ENCODE data around the gene TNKS1BP1.

The TNKS1BP1 gene

GRCh38 chr11:57330029-57330428 is 5.3 kb upstream of the TNKS1BP1 start:
- no peak for DNase-seq

DNA sequence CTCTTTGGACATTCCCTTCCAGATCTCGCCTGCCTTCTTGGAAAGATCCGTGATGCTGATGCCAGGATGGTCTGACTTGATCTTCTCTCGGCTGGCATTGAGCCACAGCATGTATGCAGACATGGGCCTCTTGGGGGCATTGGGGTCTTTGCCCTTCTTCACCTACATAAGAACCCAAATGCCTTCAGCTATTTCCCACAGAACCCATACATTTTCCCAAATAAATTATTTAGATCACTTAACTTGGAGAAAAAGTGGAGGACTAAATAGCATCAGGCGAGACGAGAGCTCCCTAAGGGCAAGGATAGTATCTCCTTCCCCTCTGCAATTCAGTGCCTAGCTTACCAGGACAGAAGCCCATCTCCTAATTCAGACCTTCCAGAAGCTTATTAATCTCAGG is 3.0 kb upstream of the TNKS1BP1 start:
- no peak for DNase-seq

- DNase-seq: no peak
Measured at GRCh38 chr11:57325735-57326048, 940 bp upstream of the TNKS1BP1 start.

DNA sequence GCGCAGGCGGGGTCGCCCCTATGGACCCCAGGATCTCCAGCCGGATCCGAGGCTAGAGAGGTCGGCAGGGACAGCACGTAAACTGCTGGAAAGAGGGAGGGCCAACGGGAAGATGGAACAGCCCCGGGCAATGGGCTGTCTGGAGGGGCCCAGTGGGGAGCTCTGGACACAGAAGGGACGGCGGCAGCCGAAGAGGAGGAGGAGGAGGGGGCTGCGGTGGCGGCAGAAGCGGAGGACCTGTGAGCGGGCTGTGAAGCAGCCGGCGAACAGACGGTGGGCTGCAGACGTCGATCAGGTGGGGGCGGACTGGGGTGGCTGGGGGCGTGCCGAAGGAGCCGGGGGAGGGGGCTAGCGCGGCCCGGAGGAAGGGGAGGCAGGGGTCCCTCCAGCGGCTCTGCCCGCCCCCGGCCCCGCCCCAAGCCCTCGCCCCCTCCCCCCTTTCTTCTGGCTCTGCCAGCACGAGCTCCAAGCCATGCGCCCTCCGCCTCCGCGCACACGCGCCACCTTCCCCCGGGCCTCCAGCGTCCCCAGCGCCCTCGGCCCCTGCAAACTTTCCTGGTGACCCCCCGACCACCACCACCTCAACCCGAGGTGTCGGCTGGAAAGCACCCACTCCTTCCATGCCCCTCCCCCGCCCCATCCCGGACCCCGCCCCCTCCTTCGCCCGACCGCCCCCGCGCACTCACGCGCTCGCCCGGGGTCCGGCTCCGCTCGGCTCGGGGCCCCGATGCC is 432 bp downstream of the TNKS1BP1 start:
- peak; percentile 34 for DNase-seq

GRCh38 chr11:57323855-57324153 is 948 bp downstream of the TNKS1BP1 start:
- no peak for DNase-seq

GRCh38 chr11:57323167-57323854 is 1.4 kb downstream of the TNKS1BP1 start:
- no peak for DNase-seq

DNA sequence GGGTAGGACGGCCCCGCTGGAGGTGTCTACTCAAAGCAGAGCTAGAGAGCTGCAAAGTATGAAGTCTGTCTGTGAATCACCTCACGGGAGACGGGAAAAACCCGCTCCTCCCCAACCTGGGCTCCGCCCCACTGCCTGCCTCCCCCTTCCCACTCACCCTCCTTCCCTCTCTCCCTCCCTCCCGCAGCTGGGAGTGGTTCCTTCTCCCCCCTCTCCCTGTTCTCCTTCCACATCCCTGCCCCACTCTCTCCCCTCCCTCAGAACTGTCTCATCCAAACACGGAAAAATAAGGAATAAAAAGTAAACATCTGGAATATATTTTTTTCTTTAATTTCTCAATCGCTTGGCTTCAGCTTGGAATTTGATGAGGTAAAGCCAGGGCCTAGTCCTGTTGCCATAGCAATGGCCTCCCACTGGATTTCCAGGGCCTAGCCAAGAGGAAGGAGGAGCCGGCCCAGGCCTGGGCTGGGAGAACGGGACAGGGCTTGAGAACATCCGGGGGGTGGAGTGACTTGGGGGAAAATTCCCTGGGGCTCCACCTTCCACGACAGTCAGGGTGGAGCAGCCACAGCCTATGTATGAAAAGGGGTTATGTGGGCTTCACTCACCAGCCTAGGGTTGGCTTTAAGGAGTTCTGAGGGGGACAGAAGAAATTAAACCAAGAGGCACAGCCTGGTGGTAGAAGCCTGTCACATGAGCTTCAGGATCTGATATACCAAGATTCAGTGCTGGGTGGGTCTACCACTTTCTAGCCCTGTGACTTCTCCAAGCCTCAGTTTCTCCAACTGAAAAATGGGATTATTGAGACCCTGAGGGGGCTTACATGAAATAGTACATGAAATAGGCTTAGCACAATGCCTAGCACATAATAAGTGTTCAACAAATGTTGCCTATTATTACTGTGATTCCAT is 2.2 kb downstream of the TNKS1BP1 start:
- DNase-seq: no peak

DNA sequence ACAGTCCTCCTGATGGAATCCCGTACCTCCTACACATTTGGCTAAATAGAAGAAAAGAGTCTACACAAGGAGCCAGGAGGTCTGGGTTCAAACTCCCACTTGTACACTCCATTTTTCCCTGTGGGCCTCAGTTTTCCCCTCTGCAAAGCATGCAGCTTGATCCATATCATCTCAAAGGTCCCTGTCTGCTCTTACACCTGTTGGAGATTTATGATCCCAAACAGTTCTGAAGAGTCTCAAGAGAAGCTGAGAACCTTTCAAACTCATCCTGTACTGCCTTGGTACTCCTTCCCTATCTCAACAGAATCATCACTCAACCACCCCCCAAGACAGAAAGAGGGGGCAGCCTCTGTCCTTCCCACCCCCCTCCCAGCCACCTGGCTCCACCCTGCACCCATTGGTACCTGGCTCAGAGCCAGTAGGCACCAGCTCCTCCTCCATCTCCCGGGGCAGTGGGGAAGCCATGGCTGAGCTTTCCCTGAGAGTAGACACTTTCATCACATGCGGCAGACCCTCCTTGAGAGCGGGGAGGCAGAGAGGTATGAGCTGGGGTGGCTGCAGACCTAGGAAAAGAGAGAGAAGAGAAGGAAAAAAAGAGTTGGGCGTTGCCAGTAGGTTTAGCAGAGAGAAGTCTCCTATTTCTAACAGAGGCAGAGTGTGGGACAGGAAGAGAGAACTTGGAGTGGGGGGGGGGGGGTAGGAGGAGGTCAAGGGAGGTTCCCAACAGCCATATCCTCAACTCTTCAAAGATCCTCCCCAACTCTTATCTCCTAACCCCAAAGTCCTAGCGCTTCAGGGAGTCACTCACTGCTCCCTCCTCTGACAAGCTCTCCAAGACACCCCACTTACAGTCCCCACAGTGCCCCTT is 3.1 kb downstream of the TNKS1BP1 start:
- no peak for DNase-seq

DNA sequence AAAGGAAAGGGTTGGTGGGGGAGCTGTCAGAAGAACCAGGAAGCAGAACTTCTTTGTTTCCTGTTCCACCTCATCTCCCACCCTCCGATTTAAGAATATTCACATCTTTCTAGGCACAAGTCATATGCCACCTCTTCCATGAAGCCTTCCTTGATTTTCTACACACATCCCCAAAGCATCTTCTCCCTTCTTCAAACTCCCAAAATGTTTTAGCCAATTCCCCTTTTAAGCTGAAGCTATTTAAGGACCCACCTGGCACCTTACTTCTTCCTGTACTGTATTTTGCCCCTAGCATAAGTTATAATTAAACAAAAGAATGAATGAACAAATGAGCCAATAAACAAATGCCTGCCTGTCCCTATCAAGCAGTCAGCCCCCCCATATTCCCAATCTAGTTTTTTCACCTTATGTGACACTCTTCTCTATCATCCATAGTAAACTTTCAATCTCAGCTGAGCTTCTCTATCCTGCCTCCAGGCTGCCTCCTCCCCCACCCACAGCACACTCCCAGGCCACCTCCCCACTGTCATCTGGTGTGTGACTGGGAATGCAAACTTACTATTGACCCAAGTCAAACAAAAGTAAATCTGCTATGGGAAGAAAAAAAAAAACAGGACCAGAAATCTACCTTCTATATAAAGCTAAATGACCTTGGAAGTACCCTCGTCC is 3.9 kb downstream of the TNKS1BP1 start:
- DNase-seq: no peak

DNA sequence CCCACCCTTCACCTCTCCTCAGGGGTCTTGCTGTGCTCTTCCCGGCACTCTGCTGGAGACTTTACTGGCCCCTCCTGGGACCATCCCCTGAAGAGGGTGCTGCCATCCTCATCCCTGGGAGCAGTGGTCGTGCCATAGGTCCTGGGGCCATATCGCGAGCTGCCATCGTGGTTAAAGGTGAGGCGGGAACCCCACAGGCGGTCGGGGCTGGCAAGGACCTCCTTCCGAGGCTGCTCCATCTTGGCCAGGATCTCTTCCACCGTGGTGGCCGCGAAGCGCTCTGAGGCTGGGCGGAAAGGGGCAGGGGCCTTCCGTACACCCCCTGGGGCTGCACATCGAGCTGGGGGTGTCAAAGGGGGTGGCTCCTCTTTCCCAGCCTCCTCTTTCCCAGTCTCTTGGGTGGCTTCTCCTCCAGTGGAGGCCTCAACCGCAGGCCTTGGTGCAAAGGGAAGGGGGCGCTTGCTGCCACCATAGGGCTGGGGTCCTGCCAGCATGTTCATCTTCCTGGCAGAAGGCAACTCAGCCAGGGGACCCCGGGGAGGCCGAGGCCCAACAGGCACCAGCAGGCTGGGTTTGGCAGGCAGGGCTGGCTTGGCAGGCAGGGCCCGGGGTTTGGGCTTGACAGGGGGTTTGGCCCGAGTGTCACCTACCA is 4.6 kb downstream of the TNKS1BP1 start:
- no peak for DNase-seq

- no peak for DNase-seq
Measured at GRCh38 chr11:57318178-57318577, 6.6 kb downstream of the TNKS1BP1 start.

- no peak for DNase-seq
Measured at GRCh38 chr11:57316017-57316416, 8.7 kb downstream of the TNKS1BP1 start.

DNA sequence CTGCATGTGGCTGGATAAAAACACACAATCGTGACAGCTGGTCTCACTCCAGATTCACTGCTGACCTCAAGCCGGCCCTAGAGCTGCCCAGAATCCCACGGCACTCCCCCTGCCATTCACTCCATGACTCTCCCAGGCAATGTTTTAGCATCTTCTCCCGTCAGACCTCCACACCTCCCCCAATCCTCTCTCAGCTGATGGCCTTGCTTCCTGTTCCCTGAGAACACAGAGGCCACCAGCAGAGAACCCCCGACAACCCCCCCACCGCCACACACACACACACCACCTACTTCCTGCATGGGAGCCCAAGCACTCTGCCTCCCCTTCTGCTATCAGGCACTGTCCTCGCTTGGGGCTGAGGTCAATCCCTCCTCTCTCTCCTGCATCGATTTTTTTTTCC is 9.3 kb downstream of the TNKS1BP1 start:
- DNase-seq: no peak

DNA sequence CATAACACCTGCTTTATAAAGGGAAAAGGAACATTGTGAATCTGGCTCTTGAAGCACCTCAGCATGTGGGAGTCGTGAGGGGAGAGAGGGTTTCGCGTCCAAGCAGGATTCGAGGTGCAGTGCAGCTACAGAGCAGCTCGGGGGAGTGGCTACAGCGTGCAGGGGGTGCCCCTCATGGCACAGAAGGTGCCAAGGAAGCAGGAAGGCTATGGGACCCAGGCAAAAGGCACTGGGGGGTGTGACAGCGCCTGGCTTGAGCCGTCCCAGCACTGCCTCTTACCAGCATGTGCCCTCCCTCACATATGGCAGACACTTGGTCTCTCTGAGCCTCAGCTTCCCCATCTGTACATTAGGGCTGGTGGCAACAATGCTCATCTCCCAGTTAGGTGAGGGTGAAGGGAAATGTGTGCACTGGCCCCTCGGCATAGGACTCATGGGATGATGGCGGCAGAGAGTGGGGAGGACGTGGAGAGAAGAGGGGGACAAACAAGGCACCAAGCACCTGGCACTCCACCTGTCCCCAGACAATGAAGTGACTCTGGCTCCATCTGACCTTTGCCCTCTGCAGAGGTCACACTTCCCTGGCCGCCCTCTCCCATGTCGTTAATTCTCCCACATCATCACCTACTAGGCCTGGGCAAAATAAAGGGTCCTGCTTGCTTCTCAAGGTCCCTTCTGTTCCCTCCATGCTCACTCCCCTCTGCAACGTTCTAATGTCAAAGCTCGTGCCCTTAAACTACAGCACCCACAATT is 10.4 kb downstream of the TNKS1BP1 start:
- no peak for DNase-seq

GRCh38 chr11:57313788-57314135 is 11.0 kb downstream of the TNKS1BP1 start:
- DNase-seq: no peak

DNA sequence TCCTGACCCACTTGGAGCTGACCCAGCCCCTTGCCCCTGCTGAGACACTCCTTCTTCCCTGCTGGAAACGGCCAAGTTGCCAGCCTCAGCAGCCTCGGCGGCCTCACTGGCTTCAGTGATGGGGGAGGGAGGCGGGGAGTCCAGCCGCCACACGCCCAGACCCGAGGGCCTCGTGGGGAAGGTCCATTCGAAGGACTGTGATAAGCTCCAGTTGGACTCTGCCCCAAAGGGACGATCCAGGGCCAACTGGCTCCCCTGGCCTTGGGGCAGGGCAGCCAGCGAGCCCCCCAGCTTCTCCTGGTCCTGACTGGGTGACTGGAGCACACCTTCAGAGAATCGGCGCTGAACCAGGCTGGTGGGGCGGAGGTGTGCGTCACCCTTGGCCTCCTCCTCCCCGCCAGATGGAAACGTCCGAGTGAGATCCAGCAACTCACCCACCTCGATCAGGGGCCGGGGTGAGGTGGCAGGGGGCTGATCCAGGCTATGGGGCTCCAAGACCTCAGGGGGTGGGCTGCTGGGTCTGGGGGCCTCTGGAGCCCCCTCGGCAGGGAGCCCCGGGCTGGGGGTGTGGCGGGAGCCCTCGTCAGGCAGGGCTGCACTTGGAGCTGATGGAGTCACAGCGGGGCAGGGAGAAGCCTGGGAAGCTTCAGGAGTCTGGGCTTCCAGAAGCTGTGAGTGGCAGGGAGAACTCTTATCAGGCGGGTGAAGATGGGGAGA is 11.5 kb downstream of the TNKS1BP1 start:
- no peak for DNase-seq

GRCh38 chr11:57312511-57313021 is 12.2 kb downstream of the TNKS1BP1 start:
- no peak for DNase-seq

DNA sequence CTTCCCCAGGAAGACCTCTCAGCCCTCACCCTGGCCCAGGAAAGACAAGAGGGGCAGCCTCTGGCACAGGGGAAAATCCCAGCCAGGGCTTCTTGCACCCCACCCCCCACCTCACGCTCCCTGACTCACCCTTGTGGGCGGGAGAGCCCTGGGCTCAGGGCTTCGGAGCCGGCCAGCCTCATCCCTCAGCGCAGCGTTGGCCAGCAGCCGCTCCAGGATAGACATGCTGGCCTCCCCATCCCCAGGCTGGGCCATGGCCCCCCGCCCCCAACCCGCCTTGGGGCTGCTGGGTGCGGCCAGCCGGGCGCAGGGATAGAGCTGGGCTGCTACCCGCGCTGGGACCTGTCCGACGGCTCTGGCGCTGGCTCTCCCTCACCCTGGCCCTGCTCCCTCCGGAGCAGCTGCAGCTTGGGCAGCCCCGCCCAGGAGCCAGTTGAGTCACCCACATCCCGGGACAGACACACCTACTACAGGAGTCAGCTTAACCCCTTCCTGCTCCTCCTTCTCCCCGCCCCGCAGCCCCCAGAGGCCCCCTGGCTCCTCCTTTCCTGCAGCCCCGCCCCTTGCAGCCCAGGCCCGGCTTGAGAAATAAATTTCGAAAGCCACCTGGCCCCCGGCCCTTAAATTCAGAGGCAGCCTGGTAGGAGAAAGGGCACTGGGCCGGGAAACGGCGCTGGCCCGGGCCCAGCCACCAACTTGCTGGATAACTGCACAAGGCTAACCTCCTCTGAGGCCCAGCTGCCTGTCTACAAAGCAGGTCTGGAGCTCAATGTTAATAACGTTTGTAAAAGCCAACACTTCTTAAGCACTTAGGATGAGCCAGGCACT is 13.4 kb downstream of the TNKS1BP1 start:
- peak; percentile 50 for DNase-seq

GRCh38 chr11:57310630-57311086 is 14.1 kb downstream of the TNKS1BP1 start:
- no peak for DNase-seq

Data from activated T-cell treated with anti-CD3 and anti-CD28 coated beads, Interleukin-2, amount 50 U/mL, for 1 hour (primary cell).